KOPT-K1 (cell line): ENCODE results near the gene STARD7.
"Not testable (repeated sequence)": the region's sequence is repeated elsewhere in the genome, so short reads cannot be mapped to it uniquely, and the experiment has no call there.

Source experiments
- H3K27ac ChIP-seq: fragments of 200-600 bp; sonication (generic); 2 replicates; pipeline ENCODE4 v1.5.1; 2016; ENCODE audit warnings: antibody characterized with exemption, mild to moderate bottlenecking, low read depth, low read length; ENCODE audit not compliant: poor library complexity, severe bottlenecking
- H3K36me3 ChIP-seq: fragments of 200-600 bp; sonication (generic); 2 replicates; pipeline ENCODE4 v1.5.1; 2017; ENCODE audit warnings: antibody characterized with exemption, mild to moderate bottlenecking, low read length, moderate library complexity; ENCODE audit not compliant: insufficient read depth
- H3K9me3 ChIP-seq: fragments of 200-600 bp; sonication (generic); 2 replicates; pipeline ENCODE4 v1.5.1; 2017; ENCODE audit warnings: antibody characterized with exemption, low read length, mild to moderate bottlenecking; ENCODE audit not compliant: insufficient read depth, poor library complexity, severe bottlenecking

STARD7 gene

DNA sequence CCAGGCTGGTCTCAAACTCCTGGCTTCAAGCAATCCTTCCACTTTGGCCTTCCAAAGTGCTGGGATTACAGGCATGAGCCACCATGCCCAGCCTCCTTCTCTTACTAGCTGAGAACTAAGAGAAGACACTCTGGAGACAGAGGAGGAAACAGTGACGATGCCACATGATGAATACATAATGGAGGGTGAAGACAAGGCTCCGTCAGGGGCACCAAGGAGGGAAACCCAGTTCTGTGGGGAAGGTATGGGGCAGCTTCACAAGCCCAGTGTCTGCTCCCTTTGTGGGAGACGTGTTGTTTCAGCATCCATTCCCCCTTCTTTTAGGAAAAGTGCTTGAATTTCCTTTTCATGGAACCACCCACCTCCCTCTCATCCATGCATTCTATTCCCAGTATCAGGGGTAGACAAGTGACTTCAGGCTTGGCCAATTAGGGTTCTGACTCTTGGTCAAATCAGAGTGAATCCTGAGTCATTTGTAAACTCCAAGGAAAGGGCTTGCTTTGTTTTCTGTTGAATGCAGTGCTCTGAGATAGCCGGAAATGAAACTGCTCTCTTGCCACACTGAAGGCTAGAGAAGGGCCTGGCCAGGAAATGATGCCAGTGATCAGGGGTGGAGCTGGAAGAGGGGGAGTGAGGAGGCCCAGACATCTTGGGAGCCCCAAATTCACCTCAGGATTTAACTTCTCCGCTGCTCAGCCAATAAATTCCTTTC lies 33.4 kb upstream of the STARD7 start:
- no peaks in the 10 kb centered on the region for H3K9me3 ChIP-seq
- peak overlapping the region; percentile 61 for H3K27ac ChIP-seq
- no peaks in the 10 kb centered on the region for H3K36me3 ChIP-seq

- no peaks in the 10 kb centered on the region for H3K36me3 ChIP-seq
- peak overlapping the region; percentile 61 for H3K27ac ChIP-seq
- no peaks in the 10 kb centered on the region for H3K9me3 ChIP-seq
These were observed 32.6 kb upstream of the STARD7 start for GRCh38 chr2:96241227-96241626.

DNA sequence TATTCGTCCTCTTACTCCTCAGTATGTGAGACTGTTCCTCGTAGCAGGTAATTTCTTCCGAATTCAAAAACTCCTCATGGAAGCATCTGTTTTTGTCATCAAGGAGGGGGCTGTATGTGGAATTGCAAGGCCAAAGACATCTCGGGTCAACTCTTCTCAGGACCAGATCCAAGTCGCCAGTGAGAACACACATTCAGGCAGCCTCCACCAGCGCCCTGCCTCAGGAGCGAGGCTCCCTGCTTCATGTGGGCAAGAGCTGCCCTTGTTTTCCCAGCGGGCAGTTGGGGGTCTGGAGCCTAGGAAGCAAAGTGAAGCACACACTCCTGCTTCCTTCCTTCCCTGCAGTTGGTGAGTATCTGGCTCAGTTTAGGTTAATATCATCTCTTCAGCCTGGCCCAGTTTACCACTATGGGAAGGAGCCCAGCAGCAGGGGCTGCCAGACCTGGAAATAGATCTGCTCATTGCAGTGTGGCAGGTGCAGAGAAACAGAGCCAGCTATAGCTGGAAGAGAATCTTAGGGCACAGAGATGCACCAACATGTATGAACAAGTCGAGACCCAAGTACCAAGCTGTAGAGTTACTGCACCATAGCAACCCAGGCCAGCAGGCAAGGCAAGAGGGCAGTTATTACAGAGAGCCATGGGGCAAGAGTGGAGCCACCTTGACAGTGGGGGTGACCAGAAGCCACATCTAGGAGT lies 31.9 kb upstream of the STARD7 start:
- Histone ChIP-seq H3K9me3 (no peaks in the 10 kb centered on the region), H3K27ac (no peak overlapping the region)

GRCh38 chr2:96239745-96240264 lies 31.2 kb upstream of the STARD7 start:
- H3K36me3 ChIP-seq: no peaks in the 10 kb centered on the region
- no peak overlapping the region for H3K27ac ChIP-seq

More for the DNA sequence above, 31.9 kb upstream of the STARD7 start:
- no peaks in the 10 kb centered on the region for H3K36me3 ChIP-seq

GRCh38 chr2:96239091-96239490 lies 30.5 kb upstream of the STARD7 start:
- H3K9me3 ChIP-seq: no peaks in the 10 kb centered on the region
- H3K36me3 ChIP-seq: no peaks in the 10 kb centered on the region
- no peak overlapping the region for H3K27ac ChIP-seq

More at GRCh38 chr2:96239745-96240264, 31.2 kb upstream of the STARD7 start:
- no peaks in the 10 kb centered on the region for H3K9me3 ChIP-seq

GRCh38 chr2:96238266-96238665 lies 29.6 kb upstream of the STARD7 start:
- no peaks in the 10 kb centered on the region for H3K9me3 ChIP-seq
- H3K27ac ChIP-seq: no peak overlapping the region
- H3K36me3 ChIP-seq: no peaks in the 10 kb centered on the region

DNA sequence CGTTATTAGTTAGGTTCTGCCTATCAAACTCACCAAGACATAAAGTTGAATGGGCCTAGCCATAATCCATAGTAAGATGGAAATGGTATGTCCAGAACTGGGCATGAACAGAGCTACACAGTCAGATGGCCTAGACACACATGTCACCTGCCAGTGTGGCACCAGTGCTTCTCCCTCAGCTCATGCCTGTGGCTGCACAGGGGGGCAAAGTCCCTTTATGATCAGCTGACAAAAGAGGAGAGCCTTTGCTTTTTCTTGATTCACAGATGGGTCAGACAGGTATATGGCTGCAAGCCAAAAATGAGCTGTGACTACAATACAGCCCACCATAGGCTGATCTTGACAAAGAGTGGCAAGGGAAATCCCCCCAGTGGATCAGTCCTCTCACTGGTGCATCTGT lies 28.3 kb upstream of the STARD7 start:
- no peaks in the 10 kb centered on the region for H3K9me3 ChIP-seq
- H3K36me3 ChIP-seq: no peaks in the 10 kb centered on the region
- H3K27ac ChIP-seq: no peak overlapping the region

DNA sequence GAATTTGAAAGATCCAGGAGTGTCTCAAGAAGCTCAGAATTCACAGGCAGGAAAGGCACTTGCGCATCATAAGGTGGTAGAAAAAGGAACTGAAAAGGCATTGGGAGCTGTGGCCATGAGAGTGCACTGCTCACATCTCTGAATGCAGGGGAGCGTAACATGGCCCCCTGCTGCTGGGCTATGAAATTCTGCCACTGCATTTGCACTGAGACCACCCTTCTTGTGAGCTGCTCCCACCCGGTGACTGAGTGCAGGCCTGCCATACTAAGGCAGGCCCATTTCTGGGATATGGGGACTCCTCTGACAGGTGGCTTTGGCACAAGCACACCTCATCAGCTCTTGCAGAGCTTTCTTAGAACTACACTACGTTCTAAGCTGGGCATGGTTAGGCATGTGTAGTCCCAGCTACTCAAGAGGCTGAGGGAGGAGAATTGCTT lies 25.3 kb upstream of the STARD7 start:
- H3K27ac ChIP-seq: no peak overlapping the region
- H3K36me3 ChIP-seq: no peaks in the 10 kb centered on the region
- H3K9me3 ChIP-seq: no peaks in the 10 kb centered on the region

DNA sequence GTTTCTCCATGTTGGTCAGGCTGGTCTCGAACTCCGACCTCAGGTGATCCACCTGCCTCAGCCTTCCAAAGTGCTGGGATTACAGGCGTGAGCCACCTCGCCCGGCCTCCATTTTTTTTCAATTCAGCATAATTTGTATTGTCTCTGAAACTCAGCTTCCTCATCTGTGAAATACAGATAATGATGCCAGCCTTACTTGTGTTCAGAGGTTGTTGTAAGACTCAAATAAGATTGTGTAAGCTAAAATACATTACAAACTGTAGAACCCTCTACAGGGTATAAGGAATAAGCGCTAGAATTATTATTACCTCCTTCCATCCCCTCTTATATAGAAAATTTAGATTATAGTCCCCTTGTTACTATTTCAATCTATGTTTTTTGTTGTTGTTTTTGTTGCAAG lies 24.8 kb upstream of the STARD7 start:
- Histone ChIP-seq H3K9me3 (no peaks in the 10 kb centered on the region), H3K27ac (no peak overlapping the region), H3K36me3 (no peaks in the 10 kb centered on the region)

GRCh38 chr2:96231316-96231715 lies 22.7 kb upstream of the STARD7 start:
- no peak overlapping the region for H3K27ac ChIP-seq
- H3K36me3 ChIP-seq: no peaks in the 10 kb centered on the region
- no peaks in the 10 kb centered on the region for H3K9me3 ChIP-seq

GRCh38 chr2:96225016-96225533 lies 16.4 kb upstream of the STARD7 start:
- H3K27ac ChIP-seq: no peak overlapping the region
- no peaks in the 10 kb centered on the region for H3K9me3 ChIP-seq
- H3K36me3 ChIP-seq: no peaks in the 10 kb centered on the region

DNA sequence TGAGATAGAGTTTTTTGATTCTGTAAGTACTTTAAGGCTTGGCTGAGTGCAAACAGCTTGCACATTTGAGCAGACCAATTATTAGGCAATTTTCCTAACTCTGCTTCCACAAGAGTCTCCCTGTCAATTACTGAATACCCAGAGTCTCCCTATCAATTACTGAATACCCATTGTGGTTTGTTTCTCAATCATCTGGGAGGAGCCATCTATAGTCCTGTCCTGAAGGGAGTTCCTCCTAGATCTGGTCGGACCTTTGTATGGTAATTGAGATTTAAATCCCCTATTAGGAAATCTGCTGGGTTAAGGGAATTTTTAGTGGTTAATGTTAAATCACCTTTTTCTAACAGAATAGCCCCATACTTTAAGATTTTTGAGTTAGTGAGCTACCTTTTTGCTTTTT lies 12.5 kb upstream of the STARD7 start:
- not testable (repeated sequence) for H3K9me3 ChIP-seq, H3K27ac ChIP-seq, H3K36me3 ChIP-seq

- H3K36me3 ChIP-seq, H3K27ac ChIP-seq: not testable (repeated sequence)
These were observed 11.3 kb upstream of the STARD7 start for GRCh38 chr2:96219959-96220358.

GRCh38 chr2:96218508-96219131 lies 10.0 kb upstream of the STARD7 start:
- Histone ChIP-seq H3K27ac (no peak overlapping the region), H3K9me3 (no peaks in the 10 kb centered on the region), H3K36me3 (no peaks in the 10 kb centered on the region)

More at GRCh38 chr2:96219959-96220358, 11.3 kb upstream of the STARD7 start:
- not testable (repeated sequence) for H3K9me3 ChIP-seq

GRCh38 chr2:96214554-96214953 lies 5.9 kb upstream of the STARD7 start:
- no peaks in the 10 kb centered on the region for H3K36me3 ChIP-seq
- no peak overlapping the region for H3K27ac ChIP-seq
- no peaks in the 10 kb centered on the region for H3K9me3 ChIP-seq
